Left lung (tissue), 10 donors: ENCODE measurements around the gene RABEP1. TPM values are rescaled to one million over a fixed set of nuclear protein-coding genes. Genes with fewer than 3 reads are reported as not detected.

Experiments used
- ATAC-seq: fragments of 200-7000 bp; cut with Tn5 transposase; one replicate; pipeline ENCODE4 v1.9.1; 2020; ENCODE audit warnings: moderate library complexity
- DNase-seq, 4 donors: peaks; one replicate each; pipeline ENCODE4 v3.0.0-alpha.2; 2013 to 2020
- H3K27ac ChIP-seq, 2 donors: fragments of 200-600 bp; sonication (generic) in 1 of 2; one replicate each; pipeline versions ENCODE4 v1.5.0 to v1.8.0; 2020 to 2021
- H3K27me3 ChIP-seq, 2 donors: fragments of 200-600 bp; sonication (generic) in 1 of 2; one replicate each; pipeline versions ENCODE4 v1.5.0 to v1.8.0; 2020 to 2021
- H3K36me3 ChIP-seq, 2 donors: fragments of 200-600 bp; sonication (generic) in 1 of 2; one replicate each; pipeline versions ENCODE4 v1.5.0 to v1.8.0; 2020 to 2021
- H3K4me1 ChIP-seq, 2 donors: fragments of 200-600 bp; one replicate each; pipeline ENCODE4 v1.8.0; 2021
- H3K4me3 ChIP-seq, 2 donors: fragments of 200-600 bp; sonication (generic) in 1 of 2; one replicate each; pipeline versions ENCODE4 v1.5.0 to v1.8.0; 2020 to 2021; ENCODE audit warnings: mild to moderate bottlenecking in 1 of 2
- H3K9me3 ChIP-seq, 2 donors: fragments of 200-600 bp; sonication (generic) in 1 of 2; one replicate each; pipeline versions ENCODE4 v1.5.0 to v1.8.0; 2020 to 2021
- CTCF ChIP-seq, 2 donors: fragments of 200-600 bp; sonication (generic) in 1 of 2; IDR thresholded peaks; one replicate each; pipeline versions ENCODE4 v1.5.0 to v1.8.0; 2021; ENCODE audit warnings: antibody characterized with exemption in 2 of 2
- intact Hi-C, 2 donors: fragments of 100-400 bp; cut with DNase I; formaldehyde crosslinking; loops; one replicate each; pipeline versions ENCODE4 v1.11.2 to v1.14.2; 2022
- polyA plus RNA-seq, 6 donors: library from polyadenylated mRNA; unstranded; fragments of 120-200 nt; gene quantifications; one replicate each; pipeline ENCODE4 v1.2.1, GENCODE V29; 2013; ENCODE audit not compliant: insufficient read length in 6 of 6
- total RNA-seq, 2 donors: library from RNA; stranded (reverse); fragmentation: NEBNext Ultra II Directional; extraction: Animal tissue kit (Norgen Biotek cat#: 25700); gene quantifications; one replicate each; pipeline ENCODE4 v1.2.1, GENCODE V29; 2021
- donor health status: DM: no; HTN: yes; CAD: no.
- donor health status: DM: no; HTN: no; CAD: no.

The RABEP1 gene
- total and polyA plus RNA-seq, 8 donors, result 37.0 to 60.1 (median 55.6) TPM

DNA sequence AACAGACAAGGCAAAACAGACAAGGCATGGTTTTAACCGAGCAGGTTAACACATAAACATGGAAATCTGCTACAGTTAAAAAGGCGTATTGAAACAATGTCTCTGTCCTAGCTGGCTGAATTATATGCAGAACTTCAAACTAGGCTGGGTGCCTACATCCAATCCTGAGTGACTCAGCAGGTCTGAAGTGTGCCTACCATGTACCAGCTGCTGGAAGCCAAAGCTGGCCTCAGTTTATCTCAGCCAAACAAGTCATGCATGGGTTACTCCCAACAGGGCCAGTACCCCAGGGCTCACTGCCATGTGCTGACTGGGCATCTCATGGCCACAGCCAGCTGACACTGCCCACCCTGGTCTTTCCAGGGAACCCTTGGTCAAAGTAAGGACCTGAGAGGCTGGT lies 152.9 kb downstream of the RABEP1 start:
- no peak for DNase-seq
- H3K4me3 ChIP-seq, result no peak overlapping the region
- no peak overlapping the region for H3K27ac ChIP-seq
- TF ChIP-seq CTCF (IDR thresholded peaks at IDR 0.05), result no peak
- ATAC-seq, result no peak
- H3K36me3 ChIP-seq, result peaks cover 0 to 71% of the 10 kb centered on the region in 2 donors
- H3K4me1 ChIP-seq, result peaks cover 7 to 33% of the 10 kb centered on the region in 2 donors
- intact Hi-C loops, result no loop called here
- no peaks in the 10 kb centered on the region for H3K9me3 ChIP-seq
- H3K27me3 ChIP-seq, result no peaks in the 10 kb centered on the region

Other genes starting within 250 kb of the RABEP1 start
- under 1 TPM; 0.58 to 0.73 TPM for gene SLC52A1, start 246.9 kb upstream of the RABEP1 start, total RNA-seq
- under 1 TPM; 0.13 to 0.34 (median 0.25) TPM for gene SLC52A1, start 246.9 kb upstream of the RABEP1 start, polyA plus RNA-seq
- 1 to 10 TPM; 4.9 to 5.7 TPM for gene ZFP3, start 203.8 kb upstream of the RABEP1 start, total RNA-seq
- 10 to 100 TPM in 1 of 6 donors, 1 to 10 TPM in 5; 8.7 to 10.3 (median 9.5) TPM for gene ZFP3, start 203.8 kb upstream of the RABEP1 start, polyA plus RNA-seq
- 10 to 100 TPM in 1 of 2 donors, 1 to 10 TPM in 1; 7.7 to 12.5 TPM for gene ZNF232, start 170.4 kb upstream of the RABEP1 start, total RNA-seq
- gene ZNF232, start 170.4 kb upstream of the RABEP1 start, polyA plus RNA-seq, result 10 to 100 TPM; 16.9 to 50.6 (median 42.3) TPM
- gene USP6, start 166.3 kb upstream of the RABEP1 start, total RNA-seq, result under 1 TPM; 0.15 to 0.21 TPM
- gene USP6, start 166.3 kb upstream of the RABEP1 start, polyA plus RNA-seq, result 10 to 100 TPM in 3 of 6 donors, 1 to 10 TPM in 3; 2.0 to 16.5 (median 11.4) TPM
- 1 to 10 TPM; 6.5 to 7.1 TPM for gene ZNF594, start 90.4 kb upstream of the RABEP1 start, total RNA-seq
- gene ZNF594, start 90.4 kb upstream of the RABEP1 start, polyA plus RNA-seq, result 10 to 100 TPM; 18.7 to 22.5 (median 19.3) TPM
- 10 to 100 TPM in 1 of 2 donors, 1 to 10 TPM in 1; 8.8 to 20.0 TPM for gene SCIMP, start 47.4 kb upstream of the RABEP1 start, total RNA-seq
- 1 to 10 TPM; 1.7 to 3.5 (median 2.2) TPM for gene SCIMP, start 47.4 kb upstream of the RABEP1 start, polyA plus RNA-seq
- gene NUP88, start 137.4 kb downstream of the RABEP1 start, total RNA-seq, result 10 to 100 TPM; 33.0 to 44.5 TPM
- 10 to 100 TPM; 61.7 to 74.9 (median 66.8) TPM for gene NUP88, start 137.4 kb downstream of the RABEP1 start, polyA plus RNA-seq
- 10 to 100 TPM; 31.8 to 35.6 TPM for gene RPAIN, start 137.9 kb downstream of the RABEP1 start, total RNA-seq
- 10 to 100 TPM; 77.8 to 96.2 (median 87.6) TPM for gene RPAIN, start 137.9 kb downstream of the RABEP1 start, polyA plus RNA-seq
- gene C1QBP, start 156.9 kb downstream of the RABEP1 start, total RNA-seq, result 100 to 1,000 TPM in 1 of 2 donors, 10 to 100 TPM in 1; 66.3 to 142 TPM
- gene C1QBP, start 156.9 kb downstream of the RABEP1 start, polyA plus RNA-seq, result 100 to 1,000 TPM; 103 to 115 (median 113) TPM
- 10 to 100 TPM; 11.5 to 11.9 TPM for gene DHX33, start 186.7 kb downstream of the RABEP1 start, total RNA-seq
- 10 to 100 TPM; 19.1 to 22.8 (median 19.6) TPM for gene DHX33, start 186.7 kb downstream of the RABEP1 start, polyA plus RNA-seq
- gene DERL2, start 203.9 kb downstream of the RABEP1 start, total RNA-seq, result 10 to 100 TPM; 59.8 to 79.1 TPM
- 10 to 100 TPM; 61.3 to 75.1 (median 68.0) TPM for gene DERL2, start 203.9 kb downstream of the RABEP1 start, polyA plus RNA-seq
- gene MIS12, start 204.3 kb downstream of the RABEP1 start, total RNA-seq, result 10 to 100 TPM; 16.1 to 23.3 TPM
- 10 to 100 TPM; 29.4 to 36.3 (median 32.7) TPM for gene MIS12, start 204.3 kb downstream of the RABEP1 start, polyA plus RNA-seq